H54 (cell line): ENCODE data around the gene ATXN1.

ENCODE experiments used
- DNase-seq: peaks from one replicate; pipeline ENCODE4 v3.0.0; 2011; ENCODE audit warnings: low spot score, mixed read lengths; ENCODE audit not compliant: insufficient read length
- FAIRE-seq: peaks from 3 replicates; lab custom pipeline; 2011; peaks lifted over from hg19 to GRCh38; lab: Jason Lieb, UNC
- POLR2A ChIP-seq: IDR thresholded peaks from 2 replicates; pipeline ENCODE4 v1.6.1; 2011; ENCODE audit warnings: low read depth, mild to moderate bottlenecking, low read length

ATXN1 gene

DNA sequence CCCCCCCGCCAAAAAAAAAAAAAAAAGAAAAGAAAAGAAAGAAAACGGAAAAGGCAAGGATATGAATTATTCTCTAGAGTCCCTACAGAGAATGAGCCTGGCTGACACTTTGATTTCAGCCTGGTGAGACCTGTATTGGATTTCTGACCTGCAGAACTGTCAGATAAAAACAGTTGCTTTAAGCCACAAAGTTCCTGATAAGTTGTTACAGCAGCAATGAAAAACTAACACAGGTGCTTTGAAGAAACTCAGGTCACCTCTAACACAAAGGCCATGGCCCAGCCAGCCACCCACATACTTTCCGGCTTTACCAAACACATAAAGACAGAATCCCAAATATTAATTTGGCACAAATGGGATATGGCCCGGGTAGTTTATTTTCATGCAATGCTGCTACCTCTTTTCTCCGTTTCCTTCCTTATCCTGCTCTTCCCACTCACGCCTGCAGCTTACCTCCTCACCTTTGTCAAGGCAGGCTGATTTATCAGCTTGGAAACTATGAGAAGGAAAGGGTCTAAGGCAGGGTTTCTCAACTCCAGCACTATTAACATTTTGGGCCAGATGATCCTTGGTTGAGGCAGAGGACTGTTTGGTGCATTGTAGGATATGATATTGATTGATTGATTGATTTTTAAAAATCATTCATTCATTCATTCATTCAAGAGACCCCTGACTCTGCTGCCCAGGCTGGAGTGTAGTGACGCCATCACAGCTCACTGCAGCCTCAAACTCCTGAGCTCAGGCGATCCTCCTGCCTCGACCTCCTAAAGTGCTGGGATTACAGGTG is 88.1 kb downstream of the ATXN1 start:
- DNase-seq (no peak), FAIRE-seq (no peak)
- TF ChIP-seq POLR2A, result no peak

GRCh38 chr6:16671302-16672289 is 89.7 kb downstream of the ATXN1 start:
- peak; percentile 43 for FAIRE-seq
- no peak for TF ChIP-seq POLR2A
- DNase-seq, result no peak

DNA sequence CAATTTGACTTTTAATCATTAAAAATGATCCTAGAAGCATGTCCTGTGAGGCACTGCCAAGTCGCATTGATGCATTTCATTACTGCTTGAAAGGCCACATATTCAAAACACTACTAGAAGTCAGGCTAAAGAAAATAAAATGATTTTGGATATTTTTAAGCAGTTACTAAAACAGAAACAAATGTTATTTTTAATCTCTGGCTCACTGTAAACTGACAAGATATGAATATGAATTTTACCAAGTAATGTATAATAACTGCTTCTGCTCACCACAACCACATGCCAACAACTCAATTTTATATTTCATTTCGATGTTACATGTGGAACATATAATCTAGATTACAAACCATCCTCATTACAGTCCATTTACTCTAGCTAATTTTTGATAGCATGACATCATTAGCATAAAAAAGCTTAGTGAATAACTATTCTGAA is 90.6 kb downstream of the ATXN1 start:
- FAIRE-seq (no peak), DNase-seq (no peak)
- TF ChIP-seq POLR2A, result no peak

DNA sequence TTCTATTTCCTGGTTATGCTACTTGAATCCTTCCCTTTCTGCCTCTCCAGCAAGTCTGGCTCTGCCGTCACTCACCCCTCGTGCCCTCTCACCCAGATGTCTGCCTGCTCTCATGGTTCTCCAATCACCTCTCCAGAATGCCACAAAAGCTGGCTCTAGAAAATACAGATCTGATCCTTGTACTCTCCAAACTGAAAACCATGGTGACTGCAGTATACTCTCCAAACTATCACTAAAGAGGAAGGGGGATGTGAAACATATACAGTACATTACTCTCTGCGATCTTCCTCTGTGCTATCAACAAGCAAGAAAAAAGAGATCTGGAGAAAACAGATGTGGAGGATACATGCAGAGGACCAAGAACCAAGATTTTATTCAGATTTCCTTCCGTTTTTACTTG is 91.1 kb downstream of the ATXN1 start:
- TF ChIP-seq POLR2A, result no peak
- DNase-seq (no peak), FAIRE-seq (peak; percentile 23)

DNA sequence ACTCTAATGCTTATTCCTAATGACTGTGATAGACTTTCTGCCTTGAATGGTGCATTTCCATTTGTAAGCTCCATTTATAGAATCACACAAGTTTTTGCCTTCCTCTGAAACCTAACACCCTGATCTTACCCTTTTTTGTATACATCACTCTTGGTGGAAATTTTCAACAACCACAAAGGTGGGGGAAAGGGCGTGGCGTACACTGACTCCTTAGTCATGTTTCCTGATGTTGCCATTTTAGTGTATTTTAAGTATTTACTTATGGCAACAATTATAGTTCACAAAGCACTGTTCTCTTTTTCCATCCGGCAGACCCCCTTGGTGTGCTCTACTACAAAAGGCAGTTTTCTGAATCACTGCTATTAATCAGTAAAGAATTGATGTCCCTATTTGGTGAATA is 92.0 kb downstream of the ATXN1 start:
- DNase-seq (no peak), FAIRE-seq (peak; percentile 94)

GRCh38 chr6:16667509-16667908 is 93.8 kb downstream of the ATXN1 start:
- TF ChIP-seq POLR2A, result no peak

More for the DNA sequence above, 92.0 kb downstream of the ATXN1 start:
- no peak for TF ChIP-seq POLR2A

GRCh38 chr6:16665992-16666391 is 95.3 kb downstream of the ATXN1 start:
- TF ChIP-seq POLR2A, result no peak
- FAIRE-seq (no peak), DNase-seq (no peak)

More at GRCh38 chr6:16667509-16667908, 93.8 kb downstream of the ATXN1 start:
- no peak for FAIRE-seq
- DNase-seq, result no peak

DNA sequence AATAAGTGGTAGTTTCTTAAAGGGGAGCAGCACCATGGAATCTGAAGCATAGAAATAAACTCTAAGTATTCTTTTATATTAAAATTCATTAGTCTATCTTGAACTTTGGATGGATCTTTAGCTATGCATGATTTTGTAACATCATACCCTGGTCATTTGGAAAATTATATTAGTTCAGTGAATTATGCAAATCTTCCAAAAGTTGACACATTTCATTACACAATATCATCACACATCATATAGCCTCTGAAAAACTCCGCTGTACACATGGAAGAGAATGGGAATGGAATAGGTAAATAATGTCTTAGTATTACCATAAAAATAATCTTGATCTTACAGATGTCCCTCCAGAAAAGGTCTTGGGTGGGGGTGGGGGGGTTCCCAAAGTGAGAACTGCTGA is 96.1 kb downstream of the ATXN1 start:
- FAIRE-seq (no peak), DNase-seq (no peak)
- no peak for TF ChIP-seq POLR2A

DNA sequence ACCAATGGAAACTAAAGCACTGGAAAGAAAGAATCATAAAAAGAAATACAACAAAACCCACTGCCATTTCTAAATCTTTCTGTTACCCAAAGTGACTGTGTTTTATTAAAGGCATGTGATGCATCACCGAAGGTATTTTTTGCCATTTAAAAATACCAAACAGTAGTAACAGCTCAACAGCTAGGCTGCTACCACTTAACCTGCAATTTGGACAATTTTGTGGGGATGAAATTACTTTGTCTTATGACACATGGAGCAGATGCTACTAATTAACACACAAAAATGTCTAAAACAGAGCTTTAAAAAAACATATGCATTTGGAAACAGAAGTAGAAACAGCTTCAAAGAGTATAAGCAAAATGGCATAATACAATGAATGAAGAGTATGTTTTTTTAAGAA is 97.4 kb downstream of the ATXN1 start:
- DNase-seq, result no peak
- FAIRE-seq, result no peak
- no peak for TF ChIP-seq POLR2A

GRCh38 chr6:16660157-16660497 is 101.1 kb downstream of the ATXN1 start:
- no peak for FAIRE-seq
- no peak for DNase-seq
- TF ChIP-seq POLR2A, result no peak

DNA sequence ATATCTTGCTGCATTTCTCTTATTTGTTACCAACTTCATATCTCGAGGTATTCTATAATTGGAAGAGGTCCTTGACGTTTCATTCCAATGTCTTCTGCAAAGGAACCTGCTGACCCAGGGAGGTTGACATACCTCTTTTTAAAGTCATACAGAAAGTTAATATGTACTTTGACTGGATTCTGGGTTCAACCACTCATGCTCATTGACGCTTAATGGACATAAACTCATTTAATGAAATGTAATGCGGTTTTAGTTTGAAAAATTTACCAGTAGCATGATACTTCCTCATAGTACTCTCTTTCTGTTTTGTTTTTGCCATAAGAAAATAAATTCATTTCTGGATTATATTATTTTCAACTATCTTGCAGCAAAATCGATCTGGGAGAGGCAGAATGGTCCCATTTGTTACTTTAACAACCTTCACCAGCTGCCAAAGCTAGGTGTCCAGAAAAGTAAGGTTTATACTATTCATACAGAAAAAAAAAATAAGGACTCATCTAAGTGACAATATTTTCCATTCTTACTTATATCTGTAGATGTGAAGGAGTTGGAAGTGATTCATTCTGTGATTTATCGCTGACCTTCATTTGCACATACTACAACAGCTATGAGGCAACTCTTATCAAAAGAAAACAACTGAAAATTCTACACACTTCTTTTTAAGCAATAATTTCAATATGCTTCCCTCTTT is 101.6 kb downstream of the ATXN1 start:
- no peak for TF ChIP-seq POLR2A
- no peak for DNase-seq
- FAIRE-seq, result peak; percentile 36

DNA sequence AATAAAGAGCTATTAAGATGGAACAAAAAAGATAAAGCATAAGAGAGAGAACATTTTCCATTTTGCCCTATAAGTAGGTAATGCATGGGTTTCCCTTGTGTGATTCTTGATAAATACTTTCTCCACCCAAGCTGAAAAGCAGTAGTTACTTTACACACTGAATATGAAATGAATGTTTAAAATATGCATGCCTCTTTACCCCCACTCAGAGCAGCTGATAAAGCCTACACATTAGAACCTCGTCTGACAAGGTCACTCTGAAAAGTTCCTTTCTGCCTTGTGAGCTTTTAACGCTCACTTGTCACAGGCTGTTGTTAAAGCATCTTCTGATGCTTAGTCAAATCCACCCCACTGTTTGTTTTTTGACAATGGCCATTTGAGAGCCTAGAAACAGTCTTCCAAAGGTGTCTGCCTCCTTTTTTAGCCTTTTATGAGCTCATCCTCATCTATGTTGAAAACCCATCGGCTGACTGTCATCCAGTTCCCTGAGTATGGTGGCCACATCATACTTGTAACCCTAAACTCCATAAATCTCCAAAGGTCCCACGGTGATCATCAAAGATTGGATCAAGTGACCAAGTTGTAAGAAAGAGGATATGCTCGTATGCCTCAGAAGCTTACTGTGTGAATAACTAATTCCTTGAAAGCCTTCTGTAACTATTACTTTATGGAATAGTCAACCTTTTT is 102.8 kb downstream of the ATXN1 start:
- no peak for FAIRE-seq
- DNase-seq, result no peak
- no peak for TF ChIP-seq POLR2A

GRCh38 chr6:16657768-16658167 is 103.5 kb downstream of the ATXN1 start:
- FAIRE-seq, result no peak
- TF ChIP-seq POLR2A, result no peak
- DNase-seq, result no peak
